Breast epithelium (tissue), 4 donors: ENCODE results near the gene ALDH8A1. TPM values are rescaled to one million over a fixed set of nuclear protein-coding genes. Genes with fewer than 3 reads are reported as not detected.

Experiments used
- DNase-seq, 2 donors: peaks; one replicate each; pipeline ENCODE4 v3.0.0-alpha.2; 2019; ENCODE audit warnings: low spot score in 2 of 2
- H3K27ac ChIP-seq, 2 donors: fragments of 200-600 bp; sonication (generic) in 1 of 2; one replicate each; pipeline ENCODE4 v1.5.1; 2016 to 2019; ENCODE audit warnings: mild to moderate bottlenecking in 1 of 2
- H3K27me3 ChIP-seq, 2 donors: fragments of 200-600 bp; sonication (generic) in 1 of 2; one replicate each; pipeline versions ENCODE4 v1.5.1 to v1.6.0; 2017 to 2019; ENCODE audit warnings: control low read depth in 1 of 2, mild to moderate bottlenecking in 1 of 2
- H3K36me3 ChIP-seq: fragments of 200-600 bp; one replicate; pipeline ENCODE4 v1.5.1; 2019
- H3K4me1 ChIP-seq, 2 donors: fragments of 200-600 bp; sonication (generic); one replicate each; pipeline ENCODE4 v1.5.1; 2016 to 2019; ENCODE audit warnings: control low read depth in 1 of 2
- H3K4me3 ChIP-seq, 3 donors: fragments of 200-600 bp; sonication (generic); 1 replicate in 2 of 3; 2 replicates in 1 of 3; pipeline ENCODE4 v1.5.1; 2016 to 2019; ENCODE audit warnings: mild to moderate bottlenecking in 3 of 3, moderate library complexity in 2 of 3
- H3K9me3 ChIP-seq, 2 donors: fragments of 200-600 bp; sonication (generic) in 1 of 2; one replicate each; pipeline ENCODE4 v1.5.1; 2016 to 2019; ENCODE audit warnings: control low read depth in 1 of 2
- POLR2A ChIP-seq: fragments of 450-650 bp; IDR thresholded peaks from one replicate; pipeline ENCODE4 v1.6.1; 2016; ENCODE audit warnings: antibody characterized with exemption, mild to moderate bottlenecking, moderate library complexity
- POLR2AphosphoS5 ChIP-seq, 3 donors: sonication (generic); formaldehyde crosslinking; IDR thresholded peaks; one replicate each; pipeline ENCODE4 v1.6.1; 2017; ENCODE audit warnings: antibody characterized with exemption in 3 of 3
- intact Hi-C: fragments of 100-400 bp; cut with DNase I; formaldehyde crosslinking; loops from one replicate; pipeline ENCODE4 v1.15.1; 2023; ENCODE audit warnings: low total_unique reads
- total RNA-seq, 3 donors: library from RNA; depleted of rRNA; stranded (reverse); fragments of >200 nt; gene quantifications; one replicate each; pipeline ENCODE4 v1.1.0, GENCODE V29; 2016
- TF ChIP-seq, protein P1 (sequence below), 3 donors: fragments of 450-650 bp; IDR thresholded peaks; one replicate each; pipeline ENCODE4 v1.5.1; 2016 to 2017; ENCODE audit warnings: antibody characterized with exemption in 3 of 3, mild to moderate bottlenecking in 3 of 3, moderate library complexity in 3 of 3

The ALDH8A1 gene
- total RNA-seq, 3 donors from 2014 or later = 0.66 to 1.5 (median 0.80) TPM

DNA sequence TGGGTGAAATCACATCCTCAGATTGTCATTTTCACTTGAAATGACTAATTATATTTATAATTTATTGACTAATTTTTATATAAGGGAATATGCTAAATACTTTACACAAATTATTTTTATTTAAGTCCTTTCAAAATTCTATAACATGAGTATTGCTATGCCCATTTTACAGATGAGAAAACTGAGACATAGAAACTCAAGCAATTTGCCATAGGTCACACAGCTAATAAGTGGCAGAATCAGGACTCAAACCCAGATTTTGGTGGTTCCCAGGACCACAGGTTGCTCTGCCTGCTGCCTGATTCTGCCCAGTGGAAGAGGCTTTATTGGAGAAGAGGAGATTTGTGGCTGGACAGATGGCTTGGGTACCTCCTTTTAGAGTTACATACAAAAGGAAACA lies 4.9 kb downstream of the ALDH8A1 start:
- no peaks in the 10 kb centered on the region for H3K9me3 ChIP-seq
- H3K27ac ChIP-seq = no peak overlapping the region
- intact Hi-C loops = no loop called here
- H3K4me1 ChIP-seq = no peaks in the 10 kb centered on the region
- TF ChIP-seq, protein P1, sequence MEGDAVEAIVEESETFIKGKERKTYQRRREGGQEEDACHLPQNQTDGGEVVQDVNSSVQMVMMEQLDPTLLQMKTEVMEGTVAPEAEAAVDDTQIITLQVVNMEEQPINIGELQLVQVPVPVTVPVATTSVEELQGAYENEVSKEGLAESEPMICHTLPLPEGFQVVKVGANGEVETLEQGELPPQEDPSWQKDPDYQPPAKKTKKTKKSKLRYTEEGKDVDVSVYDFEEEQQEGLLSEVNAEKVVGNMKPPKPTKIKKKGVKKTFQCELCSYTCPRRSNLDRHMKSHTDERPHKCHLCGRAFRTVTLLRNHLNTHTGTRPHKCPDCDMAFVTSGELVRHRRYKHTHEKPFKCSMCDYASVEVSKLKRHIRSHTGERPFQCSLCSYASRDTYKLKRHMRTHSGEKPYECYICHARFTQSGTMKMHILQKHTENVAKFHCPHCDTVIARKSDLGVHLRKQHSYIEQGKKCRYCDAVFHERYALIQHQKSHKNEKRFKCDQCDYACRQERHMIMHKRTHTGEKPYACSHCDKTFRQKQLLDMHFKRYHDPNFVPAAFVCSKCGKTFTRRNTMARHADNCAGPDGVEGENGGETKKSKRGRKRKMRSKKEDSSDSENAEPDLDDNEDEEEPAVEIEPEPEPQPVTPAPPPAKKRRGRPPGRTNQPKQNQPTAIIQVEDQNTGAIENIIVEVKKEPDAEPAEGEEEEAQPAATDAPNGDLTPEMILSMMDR (IDR thresholded peaks at IDR 0.05) = no peak
- TF ChIP-seq POLR2AphosphoS5 (IDR thresholded peaks at IDR 0.05) (no peak), POLR2A (no peak)
- H3K27me3 ChIP-seq = no peaks in the 10 kb centered on the region
- no peak overlapping the region for H3K4me3 ChIP-seq
- no peaks in the 10 kb centered on the region for H3K36me3 ChIP-seq
- DNase-seq = no peak

GRCh38 chr6:134943522-134944111 lies 6.3 kb downstream of the ALDH8A1 start:
- TF ChIP-seq POLR2A = no peak
- TF ChIP-seq, protein P1 (IDR thresholded peaks at IDR 0.05) = no peak
- no peak overlapping the region for H3K27ac ChIP-seq
- intact Hi-C loops = no loop called here

GRCh38 chr6:134938896-134939295 lies 11.0 kb downstream of the ALDH8A1 start:
- H3K27ac ChIP-seq = no peak overlapping the region
- intact Hi-C loops = no loop called here
- H3K9me3 ChIP-seq = no peaks in the 10 kb centered on the region
- no peaks in the 10 kb centered on the region for H3K36me3 ChIP-seq
- no peak for DNase-seq
- no peaks in the 10 kb centered on the region for H3K4me1 ChIP-seq
- no peak for TF ChIP-seq POLR2AphosphoS5 (IDR thresholded peaks at IDR 0.05)
- no peak for TF ChIP-seq POLR2A
- TF ChIP-seq, protein P1 (IDR thresholded peaks at IDR 0.05) = no peak
- no peak overlapping the region for H3K4me3 ChIP-seq
- H3K27me3 ChIP-seq = no peaks in the 10 kb centered on the region

More at GRCh38 chr6:134943522-134944111, 6.3 kb downstream of the ALDH8A1 start:
- no peak for DNase-seq
- H3K9me3 ChIP-seq = no peaks in the 10 kb centered on the region
- H3K4me1 ChIP-seq = no peaks in the 10 kb centered on the region
- H3K27me3 ChIP-seq = no peaks in the 10 kb centered on the region
- H3K36me3 ChIP-seq = no peaks in the 10 kb centered on the region
- H3K4me3 ChIP-seq = no peak overlapping the region

DNA sequence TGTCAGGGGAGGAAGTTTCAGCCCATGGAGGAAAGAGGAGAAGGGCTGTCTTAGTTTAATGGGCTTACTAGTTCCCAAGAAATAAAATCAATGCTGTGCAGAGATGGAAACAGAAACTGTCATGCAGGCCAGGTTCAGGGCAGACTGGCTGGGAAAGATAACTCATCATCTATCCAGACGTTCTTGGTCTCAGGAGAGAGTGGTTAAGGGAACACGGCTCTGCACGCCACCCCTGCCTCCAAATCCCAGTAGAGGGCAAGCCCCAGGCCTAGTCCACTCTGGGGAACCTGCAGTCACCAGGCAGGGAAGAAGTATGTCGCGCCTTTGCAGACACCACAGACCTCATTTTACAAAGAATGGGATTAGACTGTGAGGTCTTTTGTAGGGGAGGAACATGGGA lies 12.5 kb downstream of the ALDH8A1 start:
- DNase-seq = no peak
- no peaks in the 10 kb centered on the region for H3K4me1 ChIP-seq
- TF ChIP-seq, protein P1 (IDR thresholded peaks at IDR 0.05) = no peak
- TF ChIP-seq POLR2A (no peak), POLR2AphosphoS5 (IDR thresholded peaks at IDR 0.05) (no peak)
- no peaks in the 10 kb centered on the region for H3K36me3 ChIP-seq
- no peaks in the 10 kb centered on the region for H3K9me3 ChIP-seq
- H3K27ac ChIP-seq = no peak overlapping the region
- no peaks in the 10 kb centered on the region for H3K27me3 ChIP-seq
- intact Hi-C loops = no loop called here
- H3K4me3 ChIP-seq = no peak overlapping the region

GRCh38 chr6:134936931-134937330 lies 13.0 kb downstream of the ALDH8A1 start:
- Histone ChIP-seq H3K4me3 (no peak overlapping the region), H3K4me1 (no peaks in the 10 kb centered on the region), H3K27me3 (no peaks in the 10 kb centered on the region), H3K9me3 (no peaks in the 10 kb centered on the region), H3K36me3 (no peaks in the 10 kb centered on the region), H3K27ac (no peak overlapping the region)
- intact Hi-C loops = no loop called here
- no peak for TF ChIP-seq POLR2A
- TF ChIP-seq, protein P1 (IDR thresholded peaks at IDR 0.05) = no peak
- TF ChIP-seq POLR2AphosphoS5 (IDR thresholded peaks at IDR 0.05) = no peak
- DNase-seq = no peak
